ENCODE measurements around the gene ABLIM3. TPM values are rescaled to one million over a fixed set of nuclear protein-coding genes. Genes with fewer than 3 reads are reported as not detected.

ABLIM3 gene
- total RNA-seq, 4 donors from 2014 or later: 10.5 to 30.4 (median 22.3) TPM

DNA sequence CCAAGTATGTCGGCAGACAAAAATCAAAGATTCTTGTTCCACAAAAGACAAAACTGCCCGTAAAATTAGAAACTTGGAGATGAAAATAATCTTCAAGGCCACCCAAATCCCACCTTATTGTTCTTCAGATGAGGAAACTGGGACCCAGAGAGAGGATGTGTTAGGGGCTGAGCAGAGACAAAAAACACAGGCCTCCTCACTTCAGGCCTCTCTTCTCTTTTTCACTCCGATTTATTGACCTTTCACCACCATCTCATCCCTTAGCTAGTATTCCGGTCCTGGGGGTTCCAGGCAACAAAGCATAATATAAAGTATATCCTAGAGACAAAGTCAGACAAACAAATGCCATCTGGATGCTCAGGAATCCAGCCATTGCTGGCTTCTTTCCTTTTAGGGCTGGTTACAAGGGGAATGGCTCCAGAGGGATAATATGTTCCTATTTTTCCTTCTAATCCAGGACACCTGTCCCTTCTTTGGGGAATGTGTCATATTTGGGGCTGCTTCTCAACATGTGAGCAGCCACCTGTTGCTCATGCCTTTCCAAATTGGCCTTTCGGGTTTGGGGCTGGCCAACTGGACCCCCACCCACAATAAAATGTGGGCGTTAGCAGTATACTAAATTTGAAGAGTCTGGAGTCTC is 88.1 kb downstream of the ABLIM3 start:
- Histone ChIP-seq H3K9me3 (no peaks in the 10 kb centered on the region), H3K27me3 (no peaks in the 10 kb centered on the region), H3K4me3 (replicated peaks in 1 of 3) (no peak overlapping the region), H3K36me3 (peaks cover 0 to 3% of the 10 kb centered on the region in 2 donors), H3K4me1 (peaks cover 0 to 4% of the 10 kb centered on the region in 2 donors), H3K27ac (peak overlapping the region in 1 of 3 donors; percentile 50)
- intact Hi-C loops (cut with DNase I): loop anchor here (10.0 kb wide), 1 partner anchor 85 kb away; the partner anchor contains the start of gene ABLIM3
- TF ChIP-seq CTCF (IDR thresholded peaks at IDR 0.05): no peak
- TF ChIP-seq POLR2A (IDR thresholded peaks at IDR 0.05): no peak
- DNase-seq: no peak
- WGBS, 2 donors: 63 to 65% methylated on average over 6 of the region's 6 CpGs

GRCh38 chr5:149235841-149236240 is 94.5 kb downstream of the ABLIM3 start:
- Histone ChIP-seq H3K9me3 (no peaks in the 10 kb centered on the region), H3K4me1 (no peaks in the 10 kb centered on the region), H3K27ac (no peak overlapping the region), H3K36me3 (peaks cover 0 to 3% of the 10 kb centered on the region in 2 donors), H3K27me3 (no peaks in the 10 kb centered on the region), H3K4me3 (replicated peaks in 1 of 3) (no peak overlapping the region)
- intact Hi-C loops (cut with DNase I): no loop called here
- TF ChIP-seq POLR2A (IDR thresholded peaks at IDR 0.05): no peak
- TF ChIP-seq CTCF (IDR thresholded peaks at IDR 0.05): no peak
- DNase-seq: no peak

DNA sequence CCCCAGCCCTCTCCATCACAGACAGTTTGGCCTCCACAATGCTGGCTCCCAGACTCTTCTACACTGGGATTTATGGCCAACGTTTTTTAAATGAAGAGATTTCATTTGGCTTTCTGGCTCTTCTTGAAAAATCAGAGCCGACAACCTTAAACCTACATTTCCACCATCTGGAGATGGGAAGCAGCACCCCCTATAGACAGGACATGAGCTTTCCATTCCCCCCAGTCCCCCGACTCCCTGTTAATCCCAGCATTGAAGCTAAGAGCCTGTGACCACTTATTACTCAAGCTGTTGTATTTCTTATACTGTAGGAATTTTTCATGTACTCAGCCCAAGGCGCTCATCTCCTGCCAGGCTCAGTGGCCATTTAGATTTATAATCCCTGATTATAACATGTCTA is 96.4 kb downstream of the ABLIM3 start:
- no peak for DNase-seq
- 38 to 50% methylated on average over 4 of the region's 4 CpGs for WGBS, 2 donors
- H3K27me3 ChIP-seq: no peaks in the 10 kb centered on the region
- H3K4me1 ChIP-seq: no peaks in the 10 kb centered on the region
- H3K4me3 ChIP-seq (replicated peaks in 1 of 3): no peak overlapping the region
- no peak for TF ChIP-seq CTCF (IDR thresholded peaks at IDR 0.05)
- TF ChIP-seq POLR2A (IDR thresholded peaks at IDR 0.05): no peak
- no peak overlapping the region for H3K27ac ChIP-seq
- intact Hi-C loops (cut with DNase I): no loop called here
- H3K9me3 ChIP-seq: no peaks in the 10 kb centered on the region
- H3K36me3 ChIP-seq: peaks cover 0 to 3% of the 10 kb centered on the region in 2 donors

DNA sequence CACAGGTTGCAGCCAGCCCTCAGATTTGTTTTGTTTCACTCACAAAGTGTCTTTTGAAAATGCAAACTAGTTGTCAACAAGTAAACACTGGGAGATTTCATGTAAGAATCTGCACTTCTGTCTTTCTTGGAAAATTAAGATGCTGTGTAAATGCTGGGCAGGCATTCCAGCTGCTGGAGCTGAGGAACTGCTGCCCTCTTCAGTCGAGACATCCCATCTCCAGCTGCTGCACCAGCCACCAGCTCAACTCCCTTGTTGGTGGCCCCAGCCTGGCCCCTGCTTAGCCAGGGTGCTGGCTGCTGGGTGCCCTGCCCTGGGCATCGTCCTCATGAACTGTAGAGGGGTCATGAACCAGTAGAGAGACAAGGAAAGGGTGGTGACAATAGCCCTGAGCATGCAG is 97.2 kb downstream of the ABLIM3 start:
- H3K27me3 ChIP-seq: no peaks in the 10 kb centered on the region
- H3K27ac ChIP-seq: no peak overlapping the region
- H3K4me1 ChIP-seq: no peaks in the 10 kb centered on the region
- DNase-seq: no peak
- H3K36me3 ChIP-seq: peaks cover 0 to 3% of the 10 kb centered on the region in 2 donors
- no peak for TF ChIP-seq CTCF (IDR thresholded peaks at IDR 0.05)
- TF ChIP-seq POLR2A (IDR thresholded peaks at IDR 0.05): no peak
- intact Hi-C loops (cut with DNase I): no loop called here
- WGBS, 2 donors: 25 to 43% methylated on average over 1 to 2 of the region's 2 CpGs
- H3K9me3 ChIP-seq: no peaks in the 10 kb centered on the region
- no peak overlapping the region for H3K4me3 ChIP-seq (replicated peaks in 1 of 3)

DNA sequence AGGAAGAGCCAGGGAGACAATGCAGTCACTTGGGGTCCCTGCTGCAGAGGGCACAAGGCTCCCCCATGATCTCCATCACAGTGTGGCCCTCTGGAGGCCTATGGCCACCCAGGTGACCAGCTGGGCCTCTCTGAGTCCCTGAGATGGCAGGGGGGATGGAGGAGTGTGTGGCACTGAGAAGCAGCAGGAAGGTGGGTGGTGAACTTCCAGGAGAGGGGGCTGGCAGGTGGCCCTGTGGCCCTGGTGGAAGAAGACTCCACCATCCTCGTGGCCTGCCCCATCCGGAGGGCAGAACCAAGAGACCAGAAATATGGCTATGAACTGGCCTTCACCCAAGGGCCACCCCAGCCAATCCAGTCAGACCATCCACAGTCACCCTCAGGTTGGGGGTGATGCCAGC is 98.6 kb downstream of the ABLIM3 start:
- Histone ChIP-seq H3K27ac (no peak overlapping the region), H3K36me3 (no peaks in the 10 kb centered on the region), H3K27me3 (no peaks in the 10 kb centered on the region), H3K9me3 (no peaks in the 10 kb centered on the region), H3K4me3 (replicated peaks in 1 of 3) (no peak overlapping the region), H3K4me1 (no peaks in the 10 kb centered on the region)
- no peak for TF ChIP-seq CTCF (IDR thresholded peaks at IDR 0.05)
- intact Hi-C loops (cut with DNase I): no loop called here
- no peak for DNase-seq
- WGBS, 2 donors: 72 to 87% methylated on average over 2 of the region's 2 CpGs

Measured in thyroid gland (tissue), 4 donors.